Measurements from ENCODE around the gene RAPGEF1.

RAPGEF1 gene

GRCh38 chr9:131645078-131645776 lies 94.6 kb downstream of the RAPGEF1 start:
- no peak for DNase-seq (ENCODE audit: low read depth)
- no peak for TF ChIP-seq CTCF (IDR thresholded peaks at IDR 0.05; ENCODE audit: control insufficient read depth, extremely low read depth, insufficient read depth)
- no peak overlapping the region for H3K4me3 ChIP-seq (ENCODE audit: low read depth, low read length)

- TF ChIP-seq CTCF (IDR thresholded peaks at IDR 0.05; ENCODE audit: control insufficient read depth, extremely low read depth, insufficient read depth): no peak
- no peak overlapping the region for H3K4me3 ChIP-seq (ENCODE audit: low read depth, low read length)
- no peak for DNase-seq (ENCODE audit: low read depth)
Measured at GRCh38 chr9:131642496-131643083, 97.3 kb downstream of the RAPGEF1 start.

GRCh38 chr9:131641618-131642495 lies 98.0 kb downstream of the RAPGEF1 start:
- no peak for TF ChIP-seq CTCF (IDR thresholded peaks at IDR 0.05; ENCODE audit: control insufficient read depth, extremely low read depth, insufficient read depth)
- DNase-seq (ENCODE audit: low read depth): no peak
- H3K4me3 ChIP-seq (ENCODE audit: low read depth, low read length): no peak overlapping the region

GRCh38 chr9:131640438-131641137 lies 99.3 kb downstream of the RAPGEF1 start:
- DNase-seq (ENCODE audit: low read depth): no peak
- no peak overlapping the region for H3K4me3 ChIP-seq (ENCODE audit: low read depth, low read length)
- TF ChIP-seq CTCF (IDR thresholded peaks at IDR 0.05; ENCODE audit: control insufficient read depth, extremely low read depth, insufficient read depth): no peak

GRCh38 chr9:131639769-131640437 lies 100.0 kb downstream of the RAPGEF1 start:
- DNase-seq (ENCODE audit: low read depth): no peak
- H3K4me3 ChIP-seq (ENCODE audit: low read depth, low read length): no peak overlapping the region
- no peak for TF ChIP-seq CTCF (IDR thresholded peaks at IDR 0.05; ENCODE audit: control insufficient read depth, extremely low read depth, insufficient read depth)

GRCh38 chr9:131636593-131636992 lies 103.3 kb downstream of the RAPGEF1 start:
- H3K4me3 ChIP-seq (ENCODE audit: low read depth, low read length): no peak overlapping the region
- no peak for DNase-seq (ENCODE audit: low read depth)
- TF ChIP-seq CTCF (IDR thresholded peaks at IDR 0.05; ENCODE audit: control insufficient read depth, extremely low read depth, insufficient read depth): no peak
